Measurements from ENCODE around the gene SLC39A1. TPM values are rescaled to one million over a fixed set of nuclear protein-coding genes. Genes with fewer than 3 reads are reported as not detected.

SLC39A1 gene
- total RNA-seq, 1 experiment from 2014 or later, result 97.3 TPM

- H3K27me3 ChIP-seq (replicated peaks; ENCODE audit: insufficient read depth, low read depth, low read length, poor library complexity), result no peaks in the 10 kb centered on the region
- ChIA-PET CTCF (no interaction called here), POLR2A (ENCODE audit: low non-redundant PET) (no interaction called here)
- H3K27ac ChIP-seq (ENCODE audit: low read depth, low read length, poor library complexity, severe bottlenecking), result no peak overlapping the region
- no peak overlapping the region for H3K4me3 ChIP-seq (ENCODE audit: low read depth, low read length, poor library complexity, severe bottlenecking)
- intact Hi-C loops (cut with micrococcal nuclease; ENCODE audit: unreplicated experiment), result no loop called here
- no peak for DNase-seq (ENCODE audit: low spot score)
- no peaks in the 10 kb centered on the region for H3K9me3 ChIP-seq (ENCODE audit: low read depth, low read length, poor library complexity, severe bottlenecking)
- peaks cover 6% of the 10 kb centered on the region for H3K4me1 ChIP-seq (ENCODE audit: insufficient read depth, low read length, poor library complexity, severe bottlenecking)
- TF ChIP-seq CTCF (conservative IDR thresholded peaks at IDR 0.05; ENCODE audit: low read depth, low read length) (no peak), EZH2 (IDR thresholded peaks at IDR 0.05; ENCODE audit: borderline replicate concordance, low read depth, low read length, poor library complexity, severe bottlenecking) (no peak)
- H3K36me3 ChIP-seq (ENCODE audit: insufficient read depth, low read length, poor library complexity, severe bottlenecking), result peaks cover 16% of the 10 kb centered on the region
- no TSS peak for BruUV-seq (replicated peaks)
Measured at GRCh38 chr1:153940756-153941155, 22.6 kb downstream of the SLC39A1 start.

GRCh38 chr1:153939476-153939875 is 23.9 kb downstream of the SLC39A1 start:
- no peak for TF ChIP-seq CTCF (conservative IDR thresholded peaks at IDR 0.05; ENCODE audit: low read depth, low read length)
- Histone ChIP-seq H3K27ac (ENCODE audit: low read depth, low read length, poor library complexity, severe bottlenecking) (no peak overlapping the region), H3K27me3 (replicated peaks; ENCODE audit: insufficient read depth, low read depth, low read length, poor library complexity) (no peaks in the 10 kb centered on the region), H3K9me3 (ENCODE audit: low read depth, low read length, poor library complexity, severe bottlenecking) (no peaks in the 10 kb centered on the region), H3K4me1 (ENCODE audit: insufficient read depth, low read length, poor library complexity, severe bottlenecking) (no peaks in the 10 kb centered on the region), H3K36me3 (ENCODE audit: insufficient read depth, low read length, poor library complexity, severe bottlenecking) (peaks cover 19% of the 10 kb centered on the region), H3K4me3 (ENCODE audit: low read depth, low read length, poor library complexity, severe bottlenecking) (no peak overlapping the region)
- POLR2A ChIA-PET (ENCODE audit: low non-redundant PET), result no interaction called here
- DNase-seq (ENCODE audit: low spot score), result no peak
- intact Hi-C loops (cut with micrococcal nuclease; ENCODE audit: unreplicated experiment), result no loop called here
- CTCF ChIA-PET, result no interaction called here
- no TSS peak for BruUV-seq (replicated peaks)

- POLR2A ChIA-PET (ENCODE audit: low non-redundant PET), result no interaction called here
- DNase-seq (ENCODE audit: low spot score), result no peak
Measured at GRCh38 chr1:153938996-153939395, 24.3 kb downstream of the SLC39A1 start.

More at GRCh38 chr1:153938996-153939395, 24.3 kb downstream of the SLC39A1 start:
- Histone ChIP-seq H3K27me3 (replicated peaks; ENCODE audit: insufficient read depth, low read depth, low read length, poor library complexity) (no peaks in the 10 kb centered on the region), H3K36me3 (ENCODE audit: insufficient read depth, low read length, poor library complexity, severe bottlenecking) (peaks cover 20% of the 10 kb centered on the region), H3K9me3 (ENCODE audit: low read depth, low read length, poor library complexity, severe bottlenecking) (no peaks in the 10 kb centered on the region), H3K4me1 (ENCODE audit: insufficient read depth, low read length, poor library complexity, severe bottlenecking) (no peaks in the 10 kb centered on the region), H3K27ac (ENCODE audit: low read depth, low read length, poor library complexity, severe bottlenecking) (no peak overlapping the region), H3K4me3 (ENCODE audit: low read depth, low read length, poor library complexity, severe bottlenecking) (no peak overlapping the region)
- TF ChIP-seq CTCF (conservative IDR thresholded peaks at IDR 0.05; ENCODE audit: low read depth, low read length) (no peak), EZH2 (IDR thresholded peaks at IDR 0.05; ENCODE audit: borderline replicate concordance, low read depth, low read length, poor library complexity, severe bottlenecking) (no peak)
- intact Hi-C loops (cut with micrococcal nuclease; ENCODE audit: unreplicated experiment), result no loop called here
- no TSS peak for BruUV-seq (replicated peaks)
- CTCF ChIA-PET, result no interaction called here

Measured in A673 (cell line).